Activated naive CD4-positive, alpha-beta T cell (primary cell): ENCODE measurements around the gene SRPK2.
"Not testable (repeated sequence)": the region's sequence is repeated elsewhere in the genome, so short reads cannot be mapped to it uniquely, and the experiment has no call there.

ENCODE experiments used
- DNase-seq, 4 experiments: peaks; one replicate each; lab custom pipeline; 2025; lab: John Stamatoyannopoulos, UW

The SRPK2 gene

GRCh38 chr7:105224884-105225651 is 163.7 kb downstream of the SRPK2 start:
- no peak for DNase-seq

GRCh38 chr7:105222953-105223352 is 165.8 kb downstream of the SRPK2 start:
- DNase-seq: no peak

GRCh38 chr7:105219771-105220160 is 169.0 kb downstream of the SRPK2 start:
- no peak for DNase-seq

GRCh38 chr7:105218939-105219770 is 169.6 kb downstream of the SRPK2 start:
- no peak for DNase-seq

DNA sequence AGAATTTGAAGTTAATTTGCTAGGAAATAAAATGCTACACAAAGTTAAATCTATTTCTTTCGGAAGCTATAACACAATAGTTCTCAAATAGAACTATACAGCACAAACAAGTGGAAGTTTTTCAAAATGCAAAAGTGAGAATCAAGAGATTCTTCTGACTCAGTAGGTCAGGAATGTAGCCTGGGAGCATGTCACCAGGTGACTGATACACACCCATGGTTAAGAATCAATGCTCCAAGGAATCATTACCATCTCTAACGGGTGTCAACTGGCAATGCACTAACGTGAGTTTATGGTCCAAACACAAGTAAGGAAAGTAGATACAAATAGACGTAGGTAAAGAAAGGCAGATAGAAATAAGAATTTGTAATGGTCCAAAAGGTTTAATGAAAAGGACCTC is 170.5 kb downstream of the SRPK2 start:
- DNase-seq: no peak

DNA sequence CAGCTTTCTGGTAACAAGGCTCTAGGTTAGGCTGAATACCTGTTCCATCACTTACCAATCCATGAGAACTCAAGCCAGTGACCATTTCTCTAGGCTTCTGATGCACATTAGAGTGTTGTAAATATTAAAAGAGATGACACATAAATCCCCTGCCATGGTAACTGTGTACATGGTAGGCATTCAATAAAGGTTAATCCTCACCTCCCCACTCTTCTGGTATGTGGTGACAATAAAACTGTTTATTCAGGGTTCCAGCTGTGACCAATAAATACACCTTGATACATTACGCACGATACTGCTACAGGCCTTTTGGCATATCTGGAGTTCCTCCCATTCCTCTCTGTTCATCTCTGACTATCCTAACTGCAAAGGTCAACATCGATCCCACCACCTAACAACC is 171.9 kb downstream of the SRPK2 start:
- DNase-seq: no peak

- DNase-seq: no peak
These were observed 172.9 kb downstream of the SRPK2 start for GRCh38 chr7:105215821-105216220.

- no peak for DNase-seq
These were observed 173.5 kb downstream of the SRPK2 start for GRCh38 chr7:105215182-105215581.

DNA sequence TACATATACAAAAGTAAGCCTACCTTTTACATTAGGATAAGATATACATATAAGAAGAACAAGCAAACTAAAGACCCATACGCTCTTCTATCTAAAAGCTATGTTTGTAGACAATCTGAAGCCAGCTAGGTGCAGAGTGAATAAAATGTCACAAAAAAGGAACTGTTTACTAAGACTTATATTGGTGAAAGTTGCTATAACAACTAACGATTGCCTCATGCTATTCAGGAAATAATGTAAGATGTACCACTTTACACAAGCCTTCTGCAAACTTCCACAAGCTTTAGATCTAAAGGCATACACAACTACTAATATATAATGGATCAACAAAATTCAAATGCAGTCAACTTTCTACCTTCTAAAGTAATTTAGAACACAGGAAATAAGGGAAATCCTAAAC is 175.1 kb downstream of the SRPK2 start:
- no peak for DNase-seq

DNA sequence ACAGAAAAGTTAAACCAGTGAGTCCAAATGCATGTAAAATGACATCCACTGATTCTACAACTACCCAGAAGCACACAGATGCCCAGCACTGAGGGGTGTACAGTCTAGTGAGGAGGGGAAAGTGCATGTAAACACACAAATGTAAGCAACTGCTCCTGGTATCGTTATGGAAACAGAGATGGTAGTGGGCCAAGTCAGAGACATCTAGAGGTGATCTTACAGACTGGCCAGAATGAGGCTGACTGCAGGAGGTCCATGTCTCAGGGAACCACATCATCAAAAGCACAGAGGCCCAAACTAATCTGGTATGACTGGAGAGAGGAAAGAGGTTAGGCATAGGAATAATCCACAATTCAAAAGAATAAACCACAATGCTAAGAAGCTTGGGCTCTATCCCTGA is 176.5 kb downstream of the SRPK2 start:
- DNase-seq: no peak

GRCh38 chr7:105210721-105211205 is 178.0 kb downstream of the SRPK2 start:
- no peak for DNase-seq

DNA sequence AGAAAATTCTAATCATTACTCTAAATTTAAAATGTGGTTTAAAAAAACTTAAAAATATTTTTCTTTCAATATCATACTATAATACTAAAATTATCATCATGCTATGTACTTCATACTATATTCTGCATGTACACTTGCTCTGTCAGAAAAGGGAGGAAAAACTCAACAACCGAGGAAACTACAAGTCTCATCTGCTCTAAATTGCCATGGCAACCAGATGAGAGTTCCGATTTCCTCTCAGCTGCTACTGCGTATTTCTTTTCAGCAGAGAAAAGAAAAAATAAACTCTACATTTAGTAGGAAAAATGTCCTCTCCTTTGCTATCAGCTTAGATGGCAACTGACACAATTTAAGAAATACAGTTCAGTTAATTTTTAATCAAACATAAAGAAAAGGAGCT is 178.9 kb downstream of the SRPK2 start:
- no peak for DNase-seq

- no peak for DNase-seq
These were observed 179.3 kb downstream of the SRPK2 start for GRCh38 chr7:105209433-105209832.

GRCh38 chr7:105206985-105207384 is 181.7 kb downstream of the SRPK2 start:
- no peak for DNase-seq

GRCh38 chr7:105205592-105206237 is 183.0 kb downstream of the SRPK2 start:
- no peak for DNase-seq

GRCh38 chr7:105204953-105205352 is 183.8 kb downstream of the SRPK2 start:
- no peak for DNase-seq

- no peak for DNase-seq
These were observed 184.2 kb downstream of the SRPK2 start for GRCh38 chr7:105204520-105204919.

- DNase-seq: no peak
These were observed 186.1 kb downstream of the SRPK2 start for GRCh38 chr7:105202616-105203015.

DNA sequence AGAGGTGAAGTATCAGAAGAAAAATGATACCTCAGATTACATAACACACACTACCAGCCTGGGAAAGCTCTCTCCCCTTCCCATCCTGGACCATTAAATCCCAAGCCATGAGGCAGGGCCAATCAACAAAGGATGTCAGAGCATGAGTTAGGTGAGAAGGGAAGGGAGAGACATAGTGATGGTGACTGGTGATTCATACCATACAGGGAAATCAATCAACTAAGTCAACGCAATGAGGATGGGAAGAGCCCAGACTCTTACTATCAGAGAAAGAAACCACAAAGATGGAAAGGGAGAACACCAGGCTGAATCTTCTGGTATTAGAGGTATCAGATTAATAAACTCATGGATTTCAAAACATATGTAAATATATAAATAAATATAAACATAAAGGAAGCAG is 189.3 kb downstream of the SRPK2 start:
- DNase-seq: no peak

DNA sequence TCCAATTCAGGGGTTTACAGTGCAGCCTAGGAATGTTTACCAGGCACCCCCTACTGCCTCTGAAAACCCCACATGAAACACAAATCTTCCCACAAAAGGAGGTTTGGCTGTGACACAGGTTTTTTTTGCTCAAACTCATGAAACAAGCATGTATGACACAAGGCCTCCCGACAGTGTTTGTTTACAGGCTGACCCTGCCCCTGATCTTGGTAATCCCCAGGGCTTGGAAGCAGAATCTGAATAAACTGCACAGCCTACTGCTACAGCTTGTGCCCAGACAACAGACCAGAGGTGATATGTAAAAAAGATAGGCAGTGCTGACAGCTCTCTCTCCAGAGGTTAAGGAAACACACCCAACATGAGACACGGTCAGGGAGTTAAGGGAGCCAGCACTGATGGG is 190.5 kb downstream of the SRPK2 start:
- no peak for DNase-seq

- no peak for DNase-seq
These were observed 192.2 kb downstream of the SRPK2 start for GRCh38 chr7:105196473-105196872.

- DNase-seq: no peak
These were observed 192.8 kb downstream of the SRPK2 start for GRCh38 chr7:105195891-105196290.

DNA sequence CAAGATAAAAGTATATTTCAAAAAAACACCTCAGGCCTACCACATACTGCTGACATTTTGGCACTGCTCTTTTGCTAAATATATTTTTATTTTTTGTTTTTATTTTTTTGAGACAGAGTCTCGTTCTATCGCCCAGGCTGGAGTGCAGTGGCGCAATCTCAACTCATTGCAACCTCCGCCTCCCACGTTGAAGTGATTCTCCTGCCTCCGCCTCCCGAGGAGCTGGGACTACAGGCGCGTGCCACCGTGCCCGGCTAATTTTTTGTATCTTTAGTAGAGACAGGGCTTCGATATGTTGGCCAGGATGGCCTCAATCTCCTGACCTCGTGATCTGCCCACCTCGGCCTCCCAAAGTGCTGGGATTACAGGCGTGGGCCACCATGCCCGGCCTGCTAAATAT is 193.8 kb downstream of the SRPK2 start:
- DNase-seq: not testable (repeated sequence)
